KMS-11 (cell line): Measurements from ENCODE around the gene TIMM9.
"Not testable (repeated sequence)": the region's sequence is repeated elsewhere in the genome, so short reads cannot be mapped to it uniquely, and the experiment has no call there.

Source experiments
- H2AFZ ChIP-seq: fragments of 200-600 bp; sonication (generic); 2 replicates; pipeline ENCODE4 v1.6.1; 2016; ENCODE audit warnings: antibody characterized with exemption, mixed run types, low read depth
- H3K27ac ChIP-seq: fragments of 200-600 bp; sonication (generic); 2 replicates; pipeline ENCODE4 v1.6.1; 2016; ENCODE audit warnings: mild to moderate bottlenecking, mixed run types
- H3K27me3 ChIP-seq: fragments of 200-600 bp; sonication (generic); 2 replicates; pipeline ENCODE4 v1.6.1; 2017; ENCODE audit warnings: mild to moderate bottlenecking, low read depth, mixed run types, moderate library complexity; ENCODE audit not compliant: insufficient read depth
- H3K36me3 ChIP-seq: fragments of 200-600 bp; sonication (generic); 2 replicates; pipeline ENCODE4 v1.6.1; 2017; ENCODE audit warnings: mild to moderate bottlenecking, mixed run types; ENCODE audit not compliant: insufficient read depth
- H3K4me1 ChIP-seq: fragments of 200-600 bp; sonication (generic); 2 replicates; pipeline ENCODE4 v1.6.1; 2016; ENCODE audit warnings: mild to moderate bottlenecking, low read depth, mixed run types; ENCODE audit not compliant: poor library complexity, severe bottlenecking
- H3K4me2 ChIP-seq: fragments of 200-600 bp; sonication (generic); 2 replicates; pipeline ENCODE4 v1.7.0; 2016; ENCODE audit warnings: mild to moderate bottlenecking, mixed run types
- H3K4me3 ChIP-seq: fragments of 200-600 bp; sonication (generic); IDR thresholded peaks from 2 replicates; pipeline ENCODE4 v1.6.1; 2017; ENCODE audit warnings: low read depth, low read length, mixed read lengths; ENCODE audit not compliant: insufficient read depth
- H3K79me2 ChIP-seq: fragments of 200-600 bp; sonication (generic); 2 replicates; pipeline ENCODE4 v1.6.1; 2016; ENCODE audit warnings: low read depth, mixed run types; ENCODE audit not compliant: insufficient read depth
- H3K9ac ChIP-seq: fragments of 200-600 bp; sonication (generic); 2 replicates; pipeline ENCODE4 v1.6.1; 2016; ENCODE audit warnings: mild to moderate bottlenecking, mixed run types
- H4K20me1 ChIP-seq: fragments of 200-600 bp; sonication (generic); 2 replicates; pipeline ENCODE4 v1.6.1; 2016; ENCODE audit warnings: mild to moderate bottlenecking, mixed run types; ENCODE audit not compliant: insufficient read depth
- CTCF ChIP-seq: fragments of 200-600 bp; sonication (generic); conservative IDR thresholded peaks from 2 replicates; pipeline ENCODE4 v1.6.1; 2017; ENCODE audit warnings: low read depth, mild to moderate bottlenecking, antibody characterized with exemption, low read length, moderate library complexity, mixed read lengths

The TIMM9 gene

GRCh38 chr14:58362798-58363412, 64.4 kb downstream of the TIMM9 start:
- Histone ChIP-seq H3K4me3 (no peak overlapping the region), H3K36me3 (no peaks in the 10 kb centered on the region), H3K4me2 (no peak overlapping the region), H3K27me3 (no peaks in the 10 kb centered on the region), H3K79me2 (no peaks in the 10 kb centered on the region), H3K27ac (no peak overlapping the region), H4K20me1 (no peaks in the 10 kb centered on the region), H3K4me1 (no peaks in the 10 kb centered on the region), H2AFZ (no peak overlapping the region), H3K9ac (no peak overlapping the region)
- 0 out of 2 replicates have a peak, but pooled peaks have one; percentile 17 for TF ChIP-seq CTCF

- H3K36me3 ChIP-seq, H3K27ac ChIP-seq, H3K79me2 ChIP-seq, H3K9ac ChIP-seq, H4K20me1 ChIP-seq, H3K4me1 ChIP-seq, H3K27me3 ChIP-seq, H2AFZ ChIP-seq, H3K4me3 ChIP-seq, H3K4me2 ChIP-seq: not testable (repeated sequence)
Measured at GRCh38 chr14:58362272-58362671, 65.1 kb downstream of the TIMM9 start.
